Karpas-422 (cell line): ENCODE measurements around the gene ADGRL1. TPM values are rescaled to one million over a fixed set of nuclear protein-coding genes. Genes with fewer than 3 reads are reported as not detected.
A peak's percentile ranks its signal among the peaks of the same experiment; 100 is the strongest.

Experiments used
- DNase-seq: peaks from one replicate; pipeline ENCODE4 v3.0.0-alpha.2; 2015
- H2AFZ ChIP-seq: fragments of 200-600 bp; sonication (generic); 2 replicates; pipeline ENCODE4 v1.6.1; 2014; ENCODE audit warnings: antibody characterized with exemption, low read length, mixed read lengths
- H3K27ac ChIP-seq: fragments of 200-600 bp; sonication (generic); 2 replicates; pipeline ENCODE4 v1.5.1; 2014; ENCODE audit warnings: mild to moderate bottlenecking, low read length, moderate library complexity
- H3K27me3 ChIP-seq: fragments of 200-600 bp; sonication (generic); 2 replicates; pipeline ENCODE4 v1.6.1; 2014; ENCODE audit warnings: low read length, mixed read lengths
- H3K36me3 ChIP-seq: fragments of 200-600 bp; sonication (generic); 2 replicates; pipeline ENCODE4 v1.6.1; 2014; ENCODE audit warnings: low read length, mixed read lengths; ENCODE audit not compliant: insufficient read depth
- H3K4me1 ChIP-seq: fragments of 200-600 bp; sonication (generic); 2 replicates; pipeline ENCODE4 v1.6.1; 2014; ENCODE audit warnings: mild to moderate bottlenecking, low read length, mixed read lengths
- H3K4me2 ChIP-seq: fragments of 200-600 bp; sonication (generic); 2 replicates; pipeline ENCODE4 v1.6.1; 2014; ENCODE audit warnings: low read length, low read depth, mild to moderate bottlenecking; ENCODE audit not compliant: poor library complexity, severe bottlenecking
- H3K4me3 ChIP-seq: fragments of 200-600 bp; sonication (generic); 2 replicates; pipeline ENCODE4 v1.5.1; 2014; ENCODE audit warnings: mild to moderate bottlenecking, antibody characterized with exemption, low read length, mixed read lengths
- H3K79me2 ChIP-seq: fragments of 200-600 bp; sonication (generic); 2 replicates; pipeline ENCODE4 v1.6.1; 2014; ENCODE audit warnings: mild to moderate bottlenecking, low read length, mixed read lengths
- H3K9ac ChIP-seq: fragments of 200-600 bp; sonication (generic); 2 replicates; pipeline ENCODE4 v1.6.0; 2014; ENCODE audit warnings: low read length
- H3K9me2 ChIP-seq: fragments of 200-600 bp; sonication (generic), shearing (Covaris generic); replicated peaks from 2 replicates; pipeline ENCODE4 v1.6.0; 2014; ENCODE audit warnings: mild to moderate bottlenecking, low read length, moderate library complexity; ENCODE audit not compliant: insufficient read depth
- H3K9me3 ChIP-seq: fragments of 300-700, 200-600 bp; sonication (generic); 2 replicates; pipeline ENCODE4 v1.6.1; 2014; ENCODE audit warnings: low read length, mixed read lengths
- H4K20me1 ChIP-seq: fragments of 200-600 bp; sonication (generic); 2 replicates; pipeline ENCODE4 v1.6.1; 2014; ENCODE audit warnings: mild to moderate bottlenecking, antibody characterized with exemption, low read length, low read depth; ENCODE audit not compliant: insufficient read depth
- total RNA-seq: library from RNA; depleted of rRNA; stranded (reverse); fragments of >200 nt; shearing (Covaris generic); gene quantifications from 2 replicates; pipeline ENCODE4 v1.2.3, GENCODE V29; 2014; ENCODE audit warnings: low replicate concordance

Gene ADGRL1
- total RNA-seq, 1 experiment from 2014 or later = 1.2 TPM

GRCh38 chr19:14122924-14123323 lies 83.0 kb downstream of the ADGRL1 start:
- no peaks in the 10 kb centered on the region for H4K20me1 ChIP-seq
- H3K9ac ChIP-seq = no peak overlapping the region
- no peak overlapping the region for H2AFZ ChIP-seq
- no peaks in the 10 kb centered on the region for H3K27me3 ChIP-seq
- no peaks in the 10 kb centered on the region for H3K9me3 ChIP-seq
- H3K27ac ChIP-seq = no peak overlapping the region
- peaks cover 8% of the 10 kb centered on the region for H3K4me1 ChIP-seq
- H3K9me2 ChIP-seq = no peaks in the 10 kb centered on the region
- H3K36me3 ChIP-seq = peaks cover 10% of the 10 kb centered on the region; the same call in 1 of the 2 replicates
- DNase-seq = peak; percentile 46
- H3K4me3 ChIP-seq = no peak overlapping the region
- no peak overlapping the region for H3K4me2 ChIP-seq
- no peaks in the 10 kb centered on the region for H3K79me2 ChIP-seq

DNA sequence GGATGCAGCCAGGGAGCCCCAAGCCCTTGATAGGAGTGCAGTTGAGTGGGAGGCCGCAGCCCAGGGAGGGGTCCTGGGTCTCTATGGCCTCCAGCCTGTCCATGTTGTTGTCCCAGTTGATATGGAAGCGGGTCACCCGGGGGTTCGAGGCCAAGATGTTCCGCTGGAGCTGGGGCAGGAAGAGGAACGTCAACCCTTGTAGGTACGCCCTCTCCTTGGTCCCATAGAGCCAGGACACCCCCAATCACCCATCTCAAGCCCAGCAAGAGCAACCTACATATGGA lies 85.5 kb downstream of the ADGRL1 start:
- Histone ChIP-seq H3K36me3 (peaks cover 6% of the 10 kb centered on the region; the same call in 1 of the 2 replicates), H3K9me2 (no peaks in the 10 kb centered on the region), H3K27ac (no peak overlapping the region), H3K27me3 (no peaks in the 10 kb centered on the region), H4K20me1 (0 out of 2 replicates have a peak, but pooled peaks cover 4% of the 10 kb centered on the region), H3K9me3 (no peaks in the 10 kb centered on the region), H3K4me2 (no peak overlapping the region), H3K4me3 (no peak overlapping the region), H3K79me2 (peaks cover 18% of the 10 kb centered on the region), H3K4me1 (peaks cover 23% of the 10 kb centered on the region), H2AFZ (no peak overlapping the region), H3K9ac (no peak overlapping the region)
- no peak for DNase-seq

DNA sequence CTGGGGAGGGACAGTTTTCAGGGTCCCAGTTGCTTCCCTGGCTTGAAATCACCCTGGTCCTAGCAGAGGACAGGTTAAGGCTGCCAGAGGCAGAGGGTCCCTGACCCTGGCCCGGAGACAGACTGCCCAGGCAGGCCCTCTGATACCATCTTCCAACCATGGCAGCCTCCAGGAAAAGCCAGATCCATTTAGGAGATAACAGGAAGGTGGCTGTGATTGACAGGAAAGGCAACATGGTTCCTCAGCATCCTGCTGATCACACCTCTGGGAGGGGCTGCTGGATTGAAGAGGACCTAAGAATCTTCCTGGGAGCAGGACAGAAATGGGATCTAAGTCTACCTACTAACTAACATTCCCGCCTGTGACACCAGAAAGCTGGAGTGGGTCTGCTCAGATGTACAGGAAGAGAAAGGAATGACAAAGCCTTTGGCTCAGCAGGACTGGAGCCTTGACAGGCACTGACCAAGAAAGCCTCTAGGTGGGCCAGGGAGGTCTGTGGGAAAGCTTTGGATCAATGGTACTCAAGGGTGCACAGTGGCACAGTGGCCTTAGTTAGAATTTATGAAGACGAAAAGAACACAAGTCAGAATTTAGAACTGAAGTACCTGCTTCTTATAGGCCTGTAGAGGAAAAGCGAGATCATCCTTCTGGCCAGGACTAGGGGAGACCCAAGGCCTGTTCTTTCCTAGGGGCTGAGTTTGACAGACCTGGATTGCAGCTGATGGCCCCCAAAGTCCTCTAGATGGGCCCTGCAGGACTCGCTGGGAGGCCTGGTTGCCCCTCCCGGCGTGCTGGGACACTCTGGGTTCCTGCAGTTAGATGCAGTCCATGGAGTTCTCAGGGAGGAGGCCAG lies 86.1 kb downstream of the ADGRL1 start:
- Histone ChIP-seq H3K4me1 (peaks cover 29% of the 10 kb centered on the region), H3K36me3 (peaks cover 6% of the 10 kb centered on the region; the same call in 1 of the 2 replicates), H3K27me3 (no peaks in the 10 kb centered on the region), H3K27ac (peak overlapping the region; percentile 10; the same call in 1 of the 2 replicates), H3K79me2 (peaks cover 20% of the 10 kb centered on the region), H3K9me2 (no peaks in the 10 kb centered on the region), H4K20me1 (0 out of 2 replicates have a peak, but pooled peaks cover 4% of the 10 kb centered on the region), H3K4me2 (peak overlapping the region; percentile 90), H3K9ac (peak overlapping the region; percentile 21; the same call in 1 of the 2 replicates), H2AFZ (no peak overlapping the region), H3K9me3 (no peaks in the 10 kb centered on the region), H3K4me3 (no peak overlapping the region)
- peak; percentile 41 for DNase-seq

- Histone ChIP-seq H3K27me3 (no peaks in the 10 kb centered on the region), H3K9ac (peak overlapping the region; percentile 84), H3K4me3 (peak overlapping the region; percentile 86; the same call in 1 of the 2 replicates), H3K36me3 (no peaks in the 10 kb centered on the region; the same call in 1 of the 2 replicates), H3K4me2 (peak overlapping the region; percentile 90), H3K27ac (peak overlapping the region; percentile 10; the same call in 1 of the 2 replicates), H3K9me2 (no peaks in the 10 kb centered on the region), H2AFZ (no peak overlapping the region), H3K4me1 (peaks cover 29% of the 10 kb centered on the region), H3K79me2 (peaks cover 21% of the 10 kb centered on the region), H3K9me3 (no peaks in the 10 kb centered on the region), H4K20me1 (0 out of 2 replicates have a peak, but pooled peaks cover 4% of the 10 kb centered on the region)
- no peak for DNase-seq
Measured at GRCh38 chr19:14119146-14119545, 86.8 kb downstream of the ADGRL1 start.

GRCh38 chr19:14118165-14119051 lies 87.6 kb downstream of the ADGRL1 start:
- no peaks in the 10 kb centered on the region for H3K9me2 ChIP-seq
- no peaks in the 10 kb centered on the region for H3K9me3 ChIP-seq
- 0 out of 2 replicates have a peak, but pooled peaks cover 4% of the 10 kb centered on the region for H4K20me1 ChIP-seq
- H3K4me2 ChIP-seq = peak overlapping the region; percentile 90
- DNase-seq = peak; percentile 50
- no peaks in the 10 kb centered on the region; the same call in 1 of the 2 replicates for H3K36me3 ChIP-seq
- no peak overlapping the region for H3K27ac ChIP-seq
- H3K4me3 ChIP-seq = peak overlapping the region; percentile 86
- peaks cover 35% of the 10 kb centered on the region for H3K4me1 ChIP-seq
- H3K79me2 ChIP-seq = peaks cover 28% of the 10 kb centered on the region
- H2AFZ ChIP-seq = no peak overlapping the region
- peak overlapping the region; percentile 84 for H3K9ac ChIP-seq
- H3K27me3 ChIP-seq = no peaks in the 10 kb centered on the region

- peak within 1 kb of the TSS; percentile 96 for H3K4me3 ChIP-seq
- H3K9ac ChIP-seq = peak within 1 kb of the TSS; percentile 89
- H3K4me2 ChIP-seq = peak within 1 kb of the TSS; percentile 96
- DNase-seq = peak; percentile 99
- peaks cover 40% of the 10 kb centered on the region for H3K4me1 ChIP-seq
- H3K36me3 ChIP-seq = no peaks in the 10 kb centered on the region; the same call in 1 of the 2 replicates
- H3K79me2 ChIP-seq = peaks cover 35% of the 10 kb centered on the region
- H2AFZ ChIP-seq = no peak within 1 kb of the TSS
- no peaks in the 10 kb centered on the region for H3K9me3 ChIP-seq
- H4K20me1 ChIP-seq = 0 out of 2 replicates have a peak, but pooled peaks cover 4% of the 10 kb centered on the region
- no peak within 1 kb of the TSS for H3K27ac ChIP-seq
- H3K27me3 ChIP-seq = no peaks in the 10 kb centered on the region
- no peaks in the 10 kb centered on the region for H3K9me2 ChIP-seq
Measured at GRCh38 chr19:14117668-14118164, 88.3 kb downstream of the ADGRL1 start, which contains the start of gene PRKACA. TSS of gene PRKACA (minus strand) at chr19:14117762. CDS start at chr19:14117547, 215 bp downstream.

- H3K9ac ChIP-seq = peak overlapping the region; percentile 89
- peak overlapping the region; percentile 96 for H3K4me3 ChIP-seq
- H3K27ac ChIP-seq = no peak overlapping the region
- peak; percentile 52 for DNase-seq
- H3K9me3 ChIP-seq = no peaks in the 10 kb centered on the region
- H2AFZ ChIP-seq = no peak overlapping the region
- H4K20me1 ChIP-seq = 0 out of 2 replicates have a peak, but pooled peaks cover 4% of the 10 kb centered on the region
- H3K79me2 ChIP-seq = peaks cover 40% of the 10 kb centered on the region
- H3K4me2 ChIP-seq = peak overlapping the region; percentile 96
- no peaks in the 10 kb centered on the region for H3K9me2 ChIP-seq
- peaks cover 40% of the 10 kb centered on the region for H3K4me1 ChIP-seq
- H3K36me3 ChIP-seq = no peaks in the 10 kb centered on the region; the same call in 1 of the 2 replicates
- H3K27me3 ChIP-seq = no peaks in the 10 kb centered on the region
Measured at GRCh38 chr19:14116918-14117578, 88.9 kb downstream of the ADGRL1 start.
